GM23338 (cell line): ENCODE data around the gene PAPPA2. TPM values are rescaled to one million over a fixed set of nuclear protein-coding genes. Genes with fewer than 3 reads are reported as not detected.

ENCODE experiments used
- ATAC-seq: fragments of 200-7000 bp; cut with Tn5 transposase; 3 replicates; pipeline ENCODE4 v1.9.1; 2020
- DNase-seq: peaks from one replicate; pipeline ENCODE4 v3.0.0-alpha.2; 2015; ENCODE audit warnings: low spot score
- H2AFZ ChIP-seq: fragments of 200-600 bp; sonication (generic); 2 replicates; pipeline ENCODE4 v1.8.0; 2016; ENCODE audit warnings: antibody characterized with exemption, mild to moderate bottlenecking, moderate library complexity
- H3F3A ChIP-seq: fragments of 200-600 bp; sonication (generic); replicated peaks from 2 replicates; pipeline ENCODE4 v1.8.0; 2017; ENCODE audit warnings: antibody characterized with exemption, mixed run types, low read depth
- H3K27ac ChIP-seq: fragments of 200-600 bp; sonication (generic); 2 replicates; pipeline ENCODE4 v1.6.1; 2016; ENCODE audit warnings: low read depth
- H3K27me3 ChIP-seq: fragments of 200-600 bp; sonication (generic); 2 replicates; pipeline ENCODE4 v1.8.0; 2016; ENCODE audit warnings: mild to moderate bottlenecking, mixed run types, moderate library complexity; ENCODE audit not compliant: insufficient read depth
- H3K36me3 ChIP-seq: fragments of 200-600 bp; sonication (generic); 2 replicates; pipeline ENCODE4 v1.8.0; 2016; ENCODE audit warnings: mild to moderate bottlenecking; ENCODE audit not compliant: insufficient read depth
- H3K4me1 ChIP-seq: fragments of 200-600 bp; sonication (generic); 2 replicates; pipeline ENCODE4 v1.8.0; 2016; ENCODE audit warnings: mild to moderate bottlenecking, moderate library complexity; ENCODE audit not compliant: insufficient read depth
- H3K4me2 ChIP-seq: fragments of 200-600 bp; sonication (generic); 2 replicates; pipeline ENCODE4 v1.7.1; 2017; ENCODE audit warnings: mixed run types
- H3K4me3 ChIP-seq: fragments of 200-600 bp; sonication (generic); 2 replicates; pipeline ENCODE4 v1.6.1; 2016; ENCODE audit warnings: mixed run types
- H3K79me2 ChIP-seq: fragments of 200-600 bp; sonication (generic); replicated peaks from 2 replicates; pipeline ENCODE4 v1.8.0; 2017; ENCODE audit warnings: mild to moderate bottlenecking; ENCODE audit not compliant: insufficient read depth
- H3K9me2 ChIP-seq: fragments of 200-600 bp; sonication (generic); 2 replicates; pipeline ENCODE4 v1.8.0; 2017; ENCODE audit not compliant: insufficient read depth
- H4K20me1 ChIP-seq: fragments of 200-600 bp; sonication (generic); replicated peaks from 2 replicates; pipeline ENCODE4 v1.8.0; 2017; ENCODE audit warnings: mild to moderate bottlenecking; ENCODE audit not compliant: insufficient read depth
- H3K27ac Mint-ChIP-seq: 2 replicates; pipeline ENCODE4 v1.8.0; 2020; ENCODE audit warnings: inconsistent platforms, mild to moderate bottlenecking, moderate library complexity, mixed read lengths
- H3K27me3 Mint-ChIP-seq: 3 replicates; pipeline ENCODE4 v1.8.0; 2022; ENCODE audit warnings: low read depth, mild to moderate bottlenecking, moderate library complexity, mixed read lengths, inconsistent platforms; ENCODE audit not compliant: insufficient read depth, poor library complexity
- H3K36me3 Mint-ChIP-seq: 3 replicates; pipeline ENCODE4 v1.8.0; 2021; ENCODE audit warnings: low read depth, mild to moderate bottlenecking, inconsistent platforms, moderate library complexity, mixed read lengths
- H3K4me1 Mint-ChIP-seq: 3 replicates; pipeline ENCODE4 v1.8.0; 2020; ENCODE audit warnings: mild to moderate bottlenecking, inconsistent platforms, mixed read lengths
- H3K4me3 Mint-ChIP-seq: 3 replicates; pipeline ENCODE4 v1.8.0; 2021; ENCODE audit warnings: moderate library complexity, mild to moderate bottlenecking, inconsistent platforms, mixed read lengths
- H3K9me3 Mint-ChIP-seq: 3 replicates; pipeline ENCODE4 v1.8.0; 2020; ENCODE audit warnings: moderate library complexity, mild to moderate bottlenecking, inconsistent platforms, mixed read lengths
- CREB1 ChIP-seq: fragments of 250-450 bp; sonication (Bioruptor Pico); IDR thresholded peaks from 2 replicates; pipeline ENCODE4 v1.5.0; 2020; ENCODE audit warnings: low read depth, mild to moderate bottlenecking, moderate library complexity
- EZH2phosphoT487 ChIP-seq: fragments of 200-600 bp; sonication (generic); IDR thresholded peaks from one replicate; pipeline ENCODE4 v1.8.1; 2018; ENCODE audit warnings: antibody characterized with exemption; ENCODE audit not compliant: unreplicated experiment
- JUNB ChIP-seq: IDR thresholded peaks from one replicate; pipeline ENCODE4 v1.6.1; 2016; ENCODE audit warnings: antibody characterized with exemption; ENCODE audit not compliant: unreplicated experiment
- POLR2AphosphoS5 ChIP-seq: IDR thresholded peaks from 2 replicates; pipeline ENCODE4 v1.6.1; 2016; ENCODE audit warnings: antibody characterized with exemption, low read depth
- STAT1 ChIP-seq: IDR thresholded peaks from one replicate; pipeline ENCODE4 v1.6.1; 2016; ENCODE audit warnings: antibody characterized with exemption; ENCODE audit not compliant: unreplicated experiment
- ZNF114 ChIP-seq: fragments of 250-450 bp; sonication (Bioruptor Pico); IDR thresholded peaks from 2 replicates; pipeline ENCODE4 v1.5.0; 2020; ENCODE audit warnings: mild to moderate bottlenecking, moderate library complexity
- ZNF331 ChIP-seq: fragments of 250-450 bp; sonication (Bioruptor Pico); IDR thresholded peaks from 2 replicates; pipeline ENCODE4 v1.5.0; 2020; ENCODE audit warnings: low read depth, mild to moderate bottlenecking, moderate library complexity
- ZNF462 ChIP-seq: fragments of 250-450 bp; sonication (Bioruptor Pico); IDR thresholded peaks from 2 replicates; pipeline ENCODE4 v1.5.0; 2020; ENCODE audit warnings: mild to moderate bottlenecking, moderate library complexity
- polyA plus RNA-seq: library from polyadenylated mRNA; unstranded; fragments of >200 nt; fragmentation: Nextera tagmentation; extraction: Ambion mirVana; gene quantifications from 2 replicates; pipeline ENCODE4 v1.2.1, GENCODE V29; 2016
- total RNA-seq: library from RNA; depleted of rRNA; stranded (reverse); fragments of >200 nt; shearing (Covaris generic); gene quantifications from 2 replicates; pipeline ENCODE4 v1.2.3, GENCODE V29; 2014
- TF ChIP-seq, protein P1 (sequence below): IDR thresholded peaks from one replicate; pipeline ENCODE4 v1.6.1; 2018; ENCODE audit warnings: antibody characterized with exemption; ENCODE audit not compliant: unreplicated experiment
- TF ChIP-seq, protein P2 (sequence below): IDR thresholded peaks from 2 replicates; pipeline ENCODE4 v1.6.1; 2016; ENCODE audit warnings: antibody characterized with exemption
- TF ChIP-seq, protein P3 (sequence below), 2 experiments: fragments of 200-600 bp in 1 of 2; sonication (generic) in 1 of 2; conservative IDR thresholded peaks; 2 replicates each; pipeline versions ENCODE4 v1.5.1 to v1.6.1; 2016 to 2017; ENCODE audit warnings: antibody characterized with exemption in 2 of 2, low read depth in 2 of 2, mild to moderate bottlenecking in 2 of 2, moderate library complexity in 1 of 2

PAPPA2 gene
- total and polyA plus RNA-seq, 2 experiments from 2014 or later = 1.4 to 1.7 TPM

- TF ChIP-seq, protein P1, sequence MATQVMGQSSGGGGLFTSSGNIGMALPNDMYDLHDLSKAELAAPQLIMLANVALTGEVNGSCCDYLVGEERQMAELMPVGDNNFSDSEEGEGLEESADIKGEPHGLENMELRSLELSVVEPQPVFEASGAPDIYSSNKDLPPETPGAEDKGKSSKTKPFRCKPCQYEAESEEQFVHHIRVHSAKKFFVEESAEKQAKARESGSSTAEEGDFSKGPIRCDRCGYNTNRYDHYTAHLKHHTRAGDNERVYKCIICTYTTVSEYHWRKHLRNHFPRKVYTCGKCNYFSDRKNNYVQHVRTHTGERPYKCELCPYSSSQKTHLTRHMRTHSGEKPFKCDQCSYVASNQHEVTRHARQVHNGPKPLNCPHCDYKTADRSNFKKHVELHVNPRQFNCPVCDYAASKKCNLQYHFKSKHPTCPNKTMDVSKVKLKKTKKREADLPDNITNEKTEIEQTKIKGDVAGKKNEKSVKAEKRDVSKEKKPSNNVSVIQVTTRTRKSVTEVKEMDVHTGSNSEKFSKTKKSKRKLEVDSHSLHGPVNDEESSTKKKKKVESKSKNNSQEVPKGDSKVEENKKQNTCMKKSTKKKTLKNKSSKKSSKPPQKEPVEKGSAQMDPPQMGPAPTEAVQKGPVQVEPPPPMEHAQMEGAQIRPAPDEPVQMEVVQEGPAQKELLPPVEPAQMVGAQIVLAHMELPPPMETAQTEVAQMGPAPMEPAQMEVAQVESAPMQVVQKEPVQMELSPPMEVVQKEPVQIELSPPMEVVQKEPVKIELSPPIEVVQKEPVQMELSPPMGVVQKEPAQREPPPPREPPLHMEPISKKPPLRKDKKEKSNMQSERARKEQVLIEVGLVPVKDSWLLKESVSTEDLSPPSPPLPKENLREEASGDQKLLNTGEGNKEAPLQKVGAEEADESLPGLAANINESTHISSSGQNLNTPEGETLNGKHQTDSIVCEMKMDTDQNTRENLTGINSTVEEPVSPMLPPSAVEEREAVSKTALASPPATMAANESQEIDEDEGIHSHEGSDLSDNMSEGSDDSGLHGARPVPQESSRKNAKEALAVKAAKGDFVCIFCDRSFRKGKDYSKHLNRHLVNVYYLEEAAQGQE = no peak
- TF ChIP-seq ZNF114 (CRISPR knock-in tag) = no peak
- TF ChIP-seq, protein P2, sequence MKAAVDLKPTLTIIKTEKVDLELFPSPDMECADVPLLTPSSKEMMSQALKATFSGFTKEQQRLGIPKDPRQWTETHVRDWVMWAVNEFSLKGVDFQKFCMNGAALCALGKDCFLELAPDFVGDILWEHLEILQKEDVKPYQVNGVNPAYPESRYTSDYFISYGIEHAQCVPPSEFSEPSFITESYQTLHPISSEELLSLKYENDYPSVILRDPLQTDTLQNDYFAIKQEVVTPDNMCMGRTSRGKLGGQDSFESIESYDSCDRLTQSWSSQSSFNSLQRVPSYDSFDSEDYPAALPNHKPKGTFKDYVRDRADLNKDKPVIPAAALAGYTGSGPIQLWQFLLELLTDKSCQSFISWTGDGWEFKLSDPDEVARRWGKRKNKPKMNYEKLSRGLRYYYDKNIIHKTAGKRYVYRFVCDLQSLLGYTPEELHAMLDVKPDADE = no peak
- no peak for TF ChIP-seq POLR2AphosphoS5
Measured at GRCh38 chr1:176612791-176613190, 149.8 kb downstream of the PAPPA2 start (continued).

- no peaks in the 10 kb centered on the region; the same call in 2 of the 3 replicates for H3K9me3 Mint-ChIP-seq
- H3K27me3 Mint-ChIP-seq = no peaks in the 10 kb centered on the region
- H3K9me2 ChIP-seq = peaks cover 12% of the 10 kb centered on the region
- H3K27me3 ChIP-seq = no peaks in the 10 kb centered on the region
- ATAC-seq = no peak
- no peak overlapping the region for H3K27ac ChIP-seq
- no peaks in the 10 kb centered on the region for H4K20me1 ChIP-seq
- H3K36me3 ChIP-seq = no peaks in the 10 kb centered on the region
- H3K4me3 Mint-ChIP-seq = no peak overlapping the region
- H3K4me2 ChIP-seq = no peak overlapping the region
- H3K36me3 Mint-ChIP-seq = no peaks in the 10 kb centered on the region
- no peaks in the 10 kb centered on the region for H3F3A ChIP-seq
- no peaks in the 10 kb centered on the region for H3K79me2 ChIP-seq
- no peak overlapping the region for H2AFZ ChIP-seq
- H3K4me1 Mint-ChIP-seq = no peaks in the 10 kb centered on the region
- no peaks in the 10 kb centered on the region for H3K4me1 ChIP-seq
- H3K4me3 ChIP-seq = no peak overlapping the region
- DNase-seq = peak; percentile 20
- TF ChIP-seq STAT1 (no peak), ZNF462 (CRISPR knock-in tag) (no peak), ZNF331 (CRISPR knock-in tag) (no peak), EZH2phosphoT487 (no peak), CREB1 (CRISPR knock-in tag) (no peak), JUNB (no peak)
- TF ChIP-seq, protein P3, sequence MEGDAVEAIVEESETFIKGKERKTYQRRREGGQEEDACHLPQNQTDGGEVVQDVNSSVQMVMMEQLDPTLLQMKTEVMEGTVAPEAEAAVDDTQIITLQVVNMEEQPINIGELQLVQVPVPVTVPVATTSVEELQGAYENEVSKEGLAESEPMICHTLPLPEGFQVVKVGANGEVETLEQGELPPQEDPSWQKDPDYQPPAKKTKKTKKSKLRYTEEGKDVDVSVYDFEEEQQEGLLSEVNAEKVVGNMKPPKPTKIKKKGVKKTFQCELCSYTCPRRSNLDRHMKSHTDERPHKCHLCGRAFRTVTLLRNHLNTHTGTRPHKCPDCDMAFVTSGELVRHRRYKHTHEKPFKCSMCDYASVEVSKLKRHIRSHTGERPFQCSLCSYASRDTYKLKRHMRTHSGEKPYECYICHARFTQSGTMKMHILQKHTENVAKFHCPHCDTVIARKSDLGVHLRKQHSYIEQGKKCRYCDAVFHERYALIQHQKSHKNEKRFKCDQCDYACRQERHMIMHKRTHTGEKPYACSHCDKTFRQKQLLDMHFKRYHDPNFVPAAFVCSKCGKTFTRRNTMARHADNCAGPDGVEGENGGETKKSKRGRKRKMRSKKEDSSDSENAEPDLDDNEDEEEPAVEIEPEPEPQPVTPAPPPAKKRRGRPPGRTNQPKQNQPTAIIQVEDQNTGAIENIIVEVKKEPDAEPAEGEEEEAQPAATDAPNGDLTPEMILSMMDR (conservative IDR thresholded peaks at IDR 0.05; ENCODE audit: low read depth in 2 of 2) = no peak
- TF ChIP-seq, protein P2 = no peak
- no peak overlapping the region for H3K27ac Mint-ChIP-seq
Measured at GRCh38 chr1:176617881-176618280, 154.9 kb downstream of the PAPPA2 start.
